T47D (cell line): ENCODE data around the gene NEXN.
"Not testable (repeated sequence)": the region's sequence is repeated elsewhere in the genome, so short reads cannot be mapped to it uniquely, and the experiment has no call there.

Experiments
- DNase-seq, 2 experiments: peaks; one replicate each; pipeline versions ENCODE4 v3.0.0 to v3.0.0-alpha.2; 2011 to 2012; ENCODE audit warnings: low read depth in 1 of 2, low spot score in 1 of 2
- JUND ChIP-seq: IDR thresholded peaks from 2 replicates; pipeline ENCODE4 v1.6.1; 2012; ENCODE audit warnings: low read depth
- in situ Hi-C: cut with HindIII; loops from 2 replicates; pipeline ENCODE4 v1.10.0; 2016; ENCODE audit warnings: low sequenced_read_pairs, low pct_unique_long_range_greater_than_20kb

The NEXN gene

DNA sequence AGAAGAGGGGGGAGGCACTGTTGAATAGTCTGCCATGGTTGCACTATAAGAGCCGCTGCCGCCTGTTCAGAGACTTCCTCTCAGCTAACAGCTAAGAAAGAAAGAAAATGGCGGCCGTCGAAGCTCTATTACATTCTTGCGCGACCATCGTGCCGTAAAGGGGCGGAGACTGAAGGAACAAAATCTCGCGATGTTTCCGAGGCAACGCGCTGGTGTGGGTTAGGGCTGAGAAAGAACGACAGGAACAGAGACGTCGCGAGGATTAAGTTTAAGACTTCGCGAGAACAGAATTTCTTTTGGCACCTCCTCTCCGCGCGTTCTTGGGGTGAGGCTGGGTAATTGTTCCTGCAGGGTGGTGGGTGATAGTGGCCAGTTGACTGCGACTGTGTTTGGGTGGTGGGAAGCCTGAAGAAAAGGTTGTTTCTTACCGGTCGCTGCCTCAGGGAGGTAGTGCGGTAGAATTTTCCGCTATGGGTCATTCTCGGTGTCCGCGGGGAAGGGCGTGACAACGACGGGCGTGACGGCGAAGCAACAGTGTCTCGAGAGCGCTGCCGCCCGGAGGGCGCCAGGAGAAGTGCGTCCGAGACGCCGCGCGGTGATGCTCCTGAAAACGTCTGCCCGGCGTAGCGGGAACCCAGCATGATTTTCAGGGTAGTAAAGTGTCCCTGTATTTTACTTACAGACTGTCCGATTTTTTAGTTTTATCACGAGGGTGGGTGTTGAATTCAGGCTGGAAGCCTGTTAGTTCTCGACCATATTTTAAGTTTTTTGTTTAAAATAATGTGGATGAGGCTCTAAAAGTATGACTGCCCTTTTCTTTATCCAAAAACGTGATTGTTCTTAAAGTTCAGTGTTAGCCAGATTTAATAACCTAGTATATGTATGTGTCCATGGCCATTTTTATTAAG, 90.8 kb downstream of the NEXN start, which contains the start of gene FUBP1:
TSS of gene FUBP1 (minus strand) at position 104 of the 908 bp plus-strand sequence. CDS start at position 36, 68 bp downstream.
- no peak for TF ChIP-seq JUND
- in situ Hi-C loops, result no loop called here
- peak; percentile 38 to 98 for DNase-seq

GRCh38 chr1:77983352-77983996, 95.0 kb downstream of the NEXN start:
- DNase-seq, in situ Hi-C loops: not testable (repeated sequence)

DNA sequence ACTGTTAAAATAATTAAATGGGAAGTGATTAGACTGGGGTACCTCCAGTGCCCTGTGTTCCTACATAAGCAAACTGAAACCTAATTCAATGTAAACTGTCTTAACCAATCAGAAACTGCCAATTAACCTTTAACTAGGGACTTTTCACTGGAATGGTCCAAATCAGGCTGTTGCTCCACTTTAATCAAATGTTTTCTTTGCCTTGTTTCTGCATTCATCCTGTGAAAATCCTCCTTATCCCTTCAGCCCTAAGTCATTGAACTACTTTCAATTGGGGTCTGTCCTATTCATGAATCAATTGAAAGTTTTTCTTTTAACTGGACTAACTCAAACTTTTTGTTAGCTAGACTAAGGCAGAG, 95.6 kb downstream of the NEXN start:
- no peak for DNase-seq
- in situ Hi-C loops, result no loop called here
- TF ChIP-seq JUND, result no peak

GRCh38 chr1:77984629-77985028, 96.2 kb downstream of the NEXN start:
- in situ Hi-C loops, result no loop called here
- DNase-seq, result no peak
- no peak for TF ChIP-seq JUND

GRCh38 chr1:77986810-77987209, 98.4 kb downstream of the NEXN start:
- DNase-seq, result no peak
- in situ Hi-C loops, result no loop called here

GRCh38 chr1:77987919-77988318, 99.5 kb downstream of the NEXN start:
- TF ChIP-seq JUND, result no peak
- no peak for DNase-seq

More at GRCh38 chr1:77986810-77987209, 98.4 kb downstream of the NEXN start:
- TF ChIP-seq JUND, result no peak

GRCh38 chr1:77989744-77990143, 101.3 kb downstream of the NEXN start:
- in situ Hi-C loops, result no loop called here
- TF ChIP-seq JUND, result no peak
- DNase-seq, result no peak

More at GRCh38 chr1:77987919-77988318, 99.5 kb downstream of the NEXN start:
- in situ Hi-C loops, result no loop called here

DNA sequence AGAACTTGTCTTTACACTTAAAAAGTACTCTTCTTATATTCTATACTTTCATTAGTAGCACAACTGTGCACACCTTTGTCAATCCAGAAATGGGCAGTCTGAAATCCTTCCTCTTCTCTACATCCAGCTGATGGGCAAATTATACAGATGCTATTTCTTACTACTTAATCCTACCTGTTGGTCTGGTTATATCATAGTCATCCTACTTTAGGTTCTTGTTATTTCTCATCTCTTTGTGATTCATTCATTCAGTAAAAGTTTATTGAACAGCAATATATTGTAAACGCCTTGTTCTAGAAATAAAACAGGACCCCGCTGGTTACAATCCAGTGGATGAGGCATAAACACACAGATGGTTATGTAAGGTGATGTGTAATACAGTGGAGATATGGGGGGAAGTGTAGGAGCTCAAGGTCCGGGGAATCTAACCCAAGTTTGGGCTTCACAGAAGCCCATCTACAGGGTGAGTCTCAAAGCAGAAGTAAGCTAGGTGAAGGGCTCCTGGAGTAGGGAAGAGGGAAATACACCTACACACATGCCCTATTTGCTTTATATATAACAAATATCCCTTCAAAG, 102.3 kb downstream of the NEXN start:
- no peak for TF ChIP-seq JUND
- in situ Hi-C loops, result no loop called here

DNA sequence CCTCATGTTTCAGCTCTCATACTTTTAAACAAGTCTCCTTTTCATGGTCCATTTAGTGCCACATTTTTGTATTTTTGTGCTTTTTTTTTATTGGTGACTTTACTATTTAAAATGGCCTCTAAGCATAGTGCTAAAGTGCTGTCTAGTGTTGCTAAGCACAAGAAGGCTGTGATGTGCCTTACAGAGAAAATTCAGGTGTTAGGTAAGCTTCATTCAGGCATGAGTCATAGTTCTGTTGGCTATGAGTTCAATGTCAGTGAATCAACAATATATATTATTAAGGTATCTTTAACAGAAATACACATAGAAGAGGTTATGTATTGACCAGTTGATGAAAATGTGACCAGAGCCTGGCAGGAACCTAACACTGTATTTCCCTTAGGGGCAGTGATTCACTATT, 103.2 kb downstream of the NEXN start:
- in situ Hi-C loops, result no loop called here
- TF ChIP-seq JUND, result no peak
- no peak for DNase-seq

More for the DNA sequence above, 102.3 kb downstream of the NEXN start:
- no peak for DNase-seq
